ENCODE measurements around the gene TNS3.
"Not testable (repeated sequence)": the region's sequence is repeated elsewhere in the genome, so short reads cannot be mapped to it uniquely, and the experiment has no call there.

The TNS3 gene

GRCh38 chr7:47444376-47445098, 137.4 kb downstream of the TNS3 start:
- no peak for DNase-seq

DNA sequence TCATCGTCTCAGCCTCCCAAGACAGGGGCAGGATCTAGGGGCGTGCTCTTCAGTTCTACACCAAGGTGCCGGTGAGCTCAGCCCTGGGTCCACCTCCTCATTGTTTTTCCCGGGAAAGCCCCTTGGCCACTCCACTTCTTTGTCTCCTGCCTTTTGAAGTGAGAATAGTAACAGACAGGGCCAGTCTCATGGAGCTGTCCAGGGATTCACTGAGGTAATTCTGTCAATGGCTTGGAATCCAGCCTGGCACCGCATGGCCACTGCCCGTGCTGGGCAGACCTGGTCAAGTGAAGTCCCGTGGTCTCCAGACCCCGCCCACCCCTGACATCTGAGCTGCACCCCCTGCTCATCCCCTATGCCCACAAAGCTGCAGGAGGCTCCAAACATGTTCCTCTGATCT, 138.9 kb downstream of the TNS3 start:
- DNase-seq, result no peak

DNA sequence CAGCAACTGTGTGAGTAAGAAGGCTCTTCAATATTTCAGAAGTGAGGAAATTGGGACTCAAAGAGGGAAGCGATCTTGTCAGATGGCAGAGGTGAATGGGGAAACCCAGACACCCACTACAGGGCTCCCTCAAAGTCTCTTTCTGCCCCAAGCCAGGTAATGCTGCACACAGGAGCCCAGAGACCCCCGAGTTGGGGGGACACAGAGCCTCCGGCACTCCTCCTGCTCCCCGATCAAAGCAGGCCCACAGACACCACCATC, 139.4 kb downstream of the TNS3 start:
- no peak for DNase-seq

GRCh38 chr7:47441796-47442604, 139.9 kb downstream of the TNS3 start:
- DNase-seq, result no peak

DNA sequence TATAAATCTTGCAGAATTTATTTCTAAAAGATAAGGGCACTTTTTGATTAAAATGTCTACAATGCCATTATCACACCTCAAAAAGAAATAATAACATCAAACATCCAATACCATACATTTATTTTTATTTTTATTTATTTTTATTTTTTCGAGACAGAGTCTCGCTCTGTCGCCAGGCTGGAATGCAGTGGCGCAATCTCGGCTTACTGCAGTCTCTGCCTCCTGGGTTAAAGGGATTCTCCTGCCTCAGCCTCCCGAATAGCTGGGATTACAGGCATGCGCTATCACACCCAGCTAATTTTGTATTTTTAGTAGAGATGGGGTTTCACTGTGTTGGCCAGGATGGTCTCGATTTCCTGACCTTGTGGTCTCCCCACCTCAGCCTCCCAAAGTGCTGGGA, 140.9 kb downstream of the TNS3 start:
- not testable (repeated sequence) for DNase-seq

DNA sequence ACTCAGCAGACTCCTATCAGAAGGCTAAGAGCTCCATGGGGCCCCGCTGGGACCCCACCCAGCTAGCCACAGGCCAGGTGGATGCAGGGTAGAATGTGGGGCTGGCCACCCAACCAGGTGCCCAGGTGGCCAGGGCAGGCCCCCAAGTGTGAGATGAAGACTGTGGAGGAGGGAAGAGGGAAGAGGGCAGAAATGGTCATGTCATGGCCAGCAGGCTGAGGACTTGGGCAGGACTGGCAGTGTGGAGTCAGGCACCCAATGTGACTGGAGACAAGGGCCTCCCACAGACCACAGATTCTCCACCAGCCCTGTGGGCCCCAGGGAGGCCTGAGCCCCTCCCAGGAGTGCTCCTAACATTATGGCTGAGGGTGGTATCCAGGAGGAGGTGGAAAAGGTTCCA, 141.6 kb downstream of the TNS3 start:
- DNase-seq, result no peak

- DNase-seq, result no peak
Observed at GRCh38 chr7:47439181-47439667, 142.7 kb downstream of the TNS3 start.

GRCh38 chr7:47438411-47439029, 143.4 kb downstream of the TNS3 start:
- no peak for DNase-seq

- DNase-seq, result no peak
Observed at GRCh38 chr7:47435889-47436312, 146.0 kb downstream of the TNS3 start.

DNA sequence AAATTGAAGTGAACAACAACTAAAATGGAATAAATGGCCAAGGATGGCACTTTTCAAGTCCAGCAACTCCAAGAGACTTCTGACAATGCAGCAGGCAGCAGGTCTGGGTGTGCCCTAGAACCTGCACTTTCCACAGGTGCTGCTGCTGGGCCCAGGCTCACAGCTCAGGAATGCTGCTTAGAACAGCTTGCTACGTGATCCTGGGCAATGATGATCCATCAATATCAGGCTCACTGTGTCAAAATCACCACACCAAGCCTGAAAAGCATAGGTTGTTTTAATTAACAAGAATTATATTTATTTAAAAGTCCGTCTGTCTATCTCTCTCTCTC, 148.4 kb downstream of the TNS3 start:
- DNase-seq, result no peak

DNA sequence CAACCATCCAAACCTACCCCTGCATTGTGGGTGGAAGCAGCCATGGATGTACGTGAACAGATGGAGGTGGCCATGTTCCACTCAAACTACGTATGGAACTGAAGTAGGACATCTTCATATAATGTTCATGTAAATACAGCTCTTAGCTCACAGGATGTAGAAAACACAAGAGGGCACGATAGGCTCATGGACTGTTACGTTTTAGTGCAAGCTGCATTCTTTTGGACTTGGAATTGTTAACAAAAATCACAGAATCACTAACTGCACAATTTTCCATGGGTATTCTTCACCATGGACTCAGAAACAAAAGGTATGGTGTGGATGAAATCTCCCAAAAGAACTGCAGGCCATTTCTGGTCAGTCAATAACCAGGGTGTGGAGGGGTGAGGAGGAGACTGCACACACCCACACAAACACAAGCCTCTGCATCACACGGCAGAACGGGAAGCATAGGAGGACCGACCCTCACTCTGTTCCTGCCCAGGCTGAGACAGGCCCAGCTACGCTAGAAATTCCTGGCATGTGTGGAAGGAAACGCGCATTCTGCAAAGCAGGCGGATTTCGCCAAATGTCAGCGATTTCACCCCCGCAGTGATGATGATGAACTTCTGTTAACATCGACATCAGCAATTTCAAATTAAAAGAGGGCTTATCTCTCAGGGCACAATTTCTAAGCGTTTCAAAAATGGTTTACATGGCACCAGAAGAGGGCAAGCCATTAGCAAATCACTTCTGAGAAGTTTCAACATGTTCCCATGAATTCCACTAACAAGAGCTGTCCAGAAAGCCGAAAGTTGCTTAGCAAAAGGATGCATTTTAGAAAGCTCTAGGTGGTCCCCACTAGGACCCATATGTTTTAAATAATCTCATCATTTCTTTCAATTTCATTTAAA, 149.0 kb downstream of the TNS3 start:
- DNase-seq, result no peak

GRCh38 chr7:47430422-47430821, 151.5 kb downstream of the TNS3 start:
- no peak for DNase-seq

GRCh38 chr7:47428768-47429472, 153.0 kb downstream of the TNS3 start:
- no peak for DNase-seq

DNA sequence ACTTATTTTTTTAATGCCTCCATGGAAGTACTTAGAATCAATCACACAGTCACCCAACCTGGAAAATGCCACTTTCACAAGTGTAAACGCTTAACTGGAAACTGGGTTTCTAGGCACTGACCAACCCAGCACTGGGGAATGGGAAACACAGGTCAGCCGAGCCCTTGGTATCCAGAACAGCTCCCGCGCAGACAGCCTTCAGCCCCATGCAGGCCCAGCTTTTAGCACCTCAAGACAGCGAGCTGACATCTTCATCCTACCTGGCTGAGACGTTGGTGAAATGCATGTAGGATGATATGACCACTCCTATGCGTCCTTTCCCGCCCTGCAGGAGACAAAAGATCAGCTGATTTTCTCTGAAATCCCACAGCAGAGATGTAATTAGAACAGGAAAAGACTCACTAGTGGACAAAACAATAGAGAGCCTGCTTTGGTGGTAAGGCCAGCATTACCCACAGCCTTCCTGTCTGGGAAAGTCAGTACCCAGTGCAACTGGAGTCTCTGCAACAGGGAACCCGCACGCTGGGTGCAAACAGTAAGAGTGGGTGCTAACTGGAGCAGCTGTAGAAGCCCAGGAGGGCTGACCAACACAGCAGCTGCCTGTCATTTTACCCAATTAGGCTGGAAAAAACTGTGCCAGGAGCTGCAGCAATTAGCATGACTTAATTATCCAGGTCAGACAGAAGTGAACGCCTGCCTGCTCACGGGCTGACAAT, 153.7 kb downstream of the TNS3 start:
- no peak for DNase-seq

DNA sequence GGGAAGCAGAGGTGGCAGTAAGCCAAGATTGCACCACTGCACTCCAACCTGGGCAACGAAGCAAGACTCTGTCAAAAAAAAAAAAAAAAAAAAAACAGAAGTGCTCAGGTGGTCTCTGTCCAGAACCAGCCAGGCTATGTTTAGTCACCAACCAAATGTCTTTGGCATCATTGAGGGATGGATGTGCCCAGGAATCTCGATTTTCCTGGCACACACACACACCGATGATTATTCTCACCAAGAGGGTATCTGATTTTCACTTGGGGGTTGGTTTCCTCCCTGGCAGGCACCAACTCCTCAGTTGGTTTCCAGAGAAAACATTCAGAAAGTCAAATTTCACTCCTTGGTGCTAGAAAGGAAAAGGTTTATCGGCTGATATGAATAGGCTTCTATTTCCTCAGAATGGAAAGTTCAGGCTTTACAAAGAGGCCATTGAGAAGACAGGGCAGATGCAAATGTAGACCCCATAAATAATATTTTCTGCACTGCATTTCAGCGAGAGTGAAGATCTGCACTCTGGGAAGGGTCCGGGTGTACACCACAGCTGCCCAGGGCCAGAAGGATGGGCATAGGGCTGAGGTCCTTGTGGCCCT, 154.8 kb downstream of the TNS3 start:
- no peak for DNase-seq

- no peak for DNase-seq
Observed at GRCh38 chr7:47424523-47424922, 157.4 kb downstream of the TNS3 start.

- no peak for DNase-seq
Observed at GRCh38 chr7:47423196-47423595, 158.7 kb downstream of the TNS3 start.

GRCh38 chr7:47422611-47423010, 159.3 kb downstream of the TNS3 start:
- DNase-seq, result no peak

- DNase-seq, result no peak
Observed at GRCh38 chr7:47421456-47421855, 160.5 kb downstream of the TNS3 start.

DNA sequence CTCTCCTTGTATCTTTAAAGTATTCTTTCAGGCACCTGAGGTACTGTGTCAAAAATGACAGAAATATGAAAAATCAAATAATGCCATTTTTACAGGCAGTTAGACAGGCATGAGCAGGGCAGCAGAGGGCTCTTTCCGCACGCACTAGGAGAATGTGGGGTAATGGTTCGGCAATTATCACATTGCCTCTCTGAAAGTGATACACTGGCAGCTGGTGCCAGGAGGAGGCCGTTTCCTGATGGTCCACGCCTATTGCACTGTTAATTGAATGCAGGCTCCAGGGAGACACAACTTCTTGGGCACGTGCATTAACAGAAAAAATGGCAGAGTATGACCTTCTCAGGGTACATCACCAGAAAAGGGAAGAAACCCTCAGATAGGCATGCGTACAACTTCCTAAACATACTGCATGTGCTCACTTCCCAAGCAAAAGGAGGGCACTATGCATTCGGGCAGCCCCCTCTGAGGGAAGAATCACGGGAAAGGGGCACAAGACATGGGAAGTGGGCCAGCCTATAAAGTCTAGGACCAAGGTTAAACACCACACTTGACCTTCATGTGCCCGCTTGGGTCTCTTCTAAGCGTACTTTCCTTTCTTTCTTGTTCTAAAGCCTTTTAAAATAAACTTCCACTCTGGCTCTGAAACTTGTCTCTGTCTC, 161.7 kb downstream of the TNS3 start:
- DNase-seq, result no peak

DNA sequence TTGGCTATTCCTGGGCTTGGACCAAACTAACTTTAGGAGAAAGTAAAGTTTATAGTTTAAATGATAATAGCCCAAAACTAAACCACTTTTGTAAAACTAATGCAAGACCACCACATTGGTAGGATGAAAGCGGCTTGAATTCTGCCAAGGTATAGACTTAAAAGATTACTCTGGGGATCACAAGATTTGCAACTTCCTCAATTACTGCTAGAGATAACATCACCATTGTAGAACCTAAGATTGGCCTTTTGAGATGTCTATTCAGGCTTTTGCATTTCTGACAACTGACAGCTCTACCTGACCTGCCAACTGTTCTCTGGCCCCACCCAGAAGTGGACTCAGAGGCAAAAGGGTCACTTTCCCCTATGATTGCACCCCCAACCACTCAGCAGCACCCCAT, 162.4 kb downstream of the TNS3 start:
- no peak for DNase-seq

All from CD4-positive, alpha-beta T cell treated with Interleukin-4 for 1 hour (primary cell).